UCSD-AML1 (cell line): ENCODE measurements around the gene GOLM1.

Experiments
- DNase-seq: peaks from one replicate; lab custom pipeline; 2025; ENCODE audit not compliant: unreplicated experiment; lab: John Stamatoyannopoulos, UW

The GOLM1 gene

GRCh38 chr9:85994191-85994590 is 105.2 kb downstream of the GOLM1 start:
- no peak for DNase-seq

GRCh38 chr9:85987236-85987635 is 112.1 kb downstream of the GOLM1 start:
- DNase-seq: no peak

- DNase-seq: no peak
Observed at GRCh38 chr9:85984457-85984856, 114.9 kb downstream of the GOLM1 start.

- DNase-seq: no peak
Observed at GRCh38 chr9:85981369-85981768, 118.0 kb downstream of the GOLM1 start.

- DNase-seq: no peak
Observed at GRCh38 chr9:85978496-85978895, 120.9 kb downstream of the GOLM1 start.
